ENCODE measurements around the gene PPFIA3.
"Not testable (repeated sequence)": the region's sequence is repeated elsewhere in the genome, so short reads cannot be mapped to it uniquely, and the experiment has no call there.

PPFIA3 gene

DNA sequence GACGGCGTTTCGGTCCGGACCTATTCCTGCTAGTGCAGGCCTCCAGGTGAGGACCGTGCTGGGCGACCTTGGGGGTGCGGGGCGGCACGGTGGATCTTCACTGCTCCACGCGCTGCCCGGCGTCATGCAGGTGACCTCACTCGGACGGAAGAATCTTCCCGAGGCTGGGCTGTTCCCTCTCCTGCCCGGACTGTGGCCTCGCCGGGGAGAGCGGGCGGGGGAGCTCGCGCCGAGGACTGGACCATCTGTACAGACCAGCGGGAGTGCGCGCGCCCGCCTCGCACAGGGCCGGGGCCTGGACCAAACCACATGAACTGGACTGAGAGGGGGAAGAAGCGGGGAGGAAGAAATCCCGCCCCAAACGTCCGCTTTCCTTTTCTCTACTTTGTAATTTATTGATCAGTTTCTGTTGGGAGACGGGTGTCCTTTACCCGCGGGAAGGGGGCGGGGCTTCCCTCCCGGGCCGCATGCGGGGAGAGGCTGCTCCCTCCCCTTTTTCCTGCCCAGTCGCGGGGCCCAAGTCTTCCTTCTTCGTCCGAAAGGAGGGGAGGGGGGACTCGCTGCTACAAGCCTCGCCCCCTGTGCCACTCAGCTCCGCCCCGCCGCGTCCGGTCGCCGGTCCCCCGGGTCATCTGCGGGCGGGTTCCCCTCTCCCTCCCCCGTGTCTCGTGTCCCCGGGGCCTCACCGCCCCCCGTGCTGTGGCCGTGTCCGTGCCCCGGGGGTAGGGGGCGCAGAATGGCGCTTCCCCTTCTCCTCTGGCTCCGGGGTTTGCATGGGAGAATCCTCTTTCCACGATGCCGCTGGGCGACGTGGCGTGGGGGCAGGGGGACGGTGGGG is 31.0 kb downstream of the PPFIA3 start:
- DNase-seq, result peak; percentile 53

DNA sequence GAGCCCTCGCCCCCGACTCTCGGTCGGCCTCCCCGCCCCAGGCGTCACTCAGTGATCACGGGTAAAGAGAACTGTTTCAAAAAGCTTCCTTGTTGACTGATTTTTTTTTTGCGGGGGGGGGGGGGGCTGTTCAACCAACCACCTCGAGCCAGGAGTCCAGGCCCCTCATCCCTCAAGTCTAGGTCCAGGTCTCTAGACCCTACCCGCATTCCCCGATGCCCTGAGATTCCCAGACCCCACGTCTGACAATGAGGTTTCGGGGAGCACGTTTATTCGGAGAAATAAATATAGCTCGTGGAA is 31.6 kb downstream of the PPFIA3 start:
- no peak for DNase-seq

DNA sequence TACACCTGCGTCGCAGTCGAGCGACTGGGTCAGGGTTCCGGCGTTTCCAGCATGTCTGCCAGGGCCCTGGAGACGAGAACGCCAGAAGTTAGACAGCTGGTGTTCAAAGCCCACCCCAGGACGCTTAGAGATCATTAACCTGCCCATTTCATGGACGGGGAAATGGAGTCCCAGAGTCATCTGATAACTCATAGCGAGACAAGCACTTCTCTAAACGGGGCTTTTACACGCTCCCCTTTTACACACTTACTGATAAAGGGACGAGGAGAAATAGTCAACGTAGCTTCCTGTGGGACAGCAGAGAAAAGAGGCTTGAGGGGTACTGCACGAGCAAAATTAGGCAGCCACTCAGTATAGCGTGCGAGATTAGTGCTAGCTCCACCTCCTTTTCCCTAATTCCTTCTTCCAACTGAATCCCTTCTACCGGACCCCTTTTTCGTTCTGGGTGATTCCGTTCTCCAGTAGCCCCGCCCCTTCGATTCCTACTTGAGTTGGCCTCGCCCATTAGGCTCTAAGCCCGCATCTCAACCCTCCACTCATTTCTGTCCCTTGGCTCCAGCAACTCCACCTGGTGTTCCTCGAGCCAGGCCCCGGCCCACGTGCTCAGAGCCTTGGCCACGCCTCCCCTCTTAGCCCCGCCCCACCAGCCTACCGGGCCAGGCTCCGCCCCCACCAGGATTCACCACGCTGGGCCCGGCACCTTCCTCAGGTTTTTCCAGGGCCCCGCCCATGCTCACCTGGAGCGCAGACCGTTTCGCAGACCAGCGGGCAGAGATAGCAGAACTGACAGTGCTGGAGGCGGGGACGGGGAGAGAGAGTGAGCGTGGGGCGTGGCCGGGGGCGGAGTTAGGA is 32.1 kb downstream of the PPFIA3 start:
- DNase-seq, result peak; percentile 71

DNA sequence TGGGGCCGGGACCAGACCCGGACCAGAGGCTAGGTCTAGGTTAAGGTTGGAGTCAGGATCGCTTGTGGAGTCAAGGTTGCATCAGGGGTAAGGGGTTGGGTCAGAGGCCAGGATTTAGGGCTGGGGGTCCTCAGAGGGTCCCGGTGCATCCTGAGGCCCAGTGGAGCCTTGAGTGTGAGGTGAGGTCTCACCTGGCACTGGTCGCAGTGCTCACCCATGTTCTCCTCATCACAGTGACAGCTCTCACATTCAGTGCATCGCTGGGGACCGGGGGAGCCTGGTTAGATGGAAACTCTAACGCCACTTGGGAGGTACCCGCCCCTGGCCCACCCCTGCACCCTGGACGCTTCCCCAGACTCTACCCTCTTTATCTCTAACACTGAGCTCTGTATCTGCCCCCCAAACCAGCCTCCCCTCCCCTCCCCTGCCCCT is 32.8 kb downstream of the PPFIA3 start:
- DNase-seq, result no peak

DNA sequence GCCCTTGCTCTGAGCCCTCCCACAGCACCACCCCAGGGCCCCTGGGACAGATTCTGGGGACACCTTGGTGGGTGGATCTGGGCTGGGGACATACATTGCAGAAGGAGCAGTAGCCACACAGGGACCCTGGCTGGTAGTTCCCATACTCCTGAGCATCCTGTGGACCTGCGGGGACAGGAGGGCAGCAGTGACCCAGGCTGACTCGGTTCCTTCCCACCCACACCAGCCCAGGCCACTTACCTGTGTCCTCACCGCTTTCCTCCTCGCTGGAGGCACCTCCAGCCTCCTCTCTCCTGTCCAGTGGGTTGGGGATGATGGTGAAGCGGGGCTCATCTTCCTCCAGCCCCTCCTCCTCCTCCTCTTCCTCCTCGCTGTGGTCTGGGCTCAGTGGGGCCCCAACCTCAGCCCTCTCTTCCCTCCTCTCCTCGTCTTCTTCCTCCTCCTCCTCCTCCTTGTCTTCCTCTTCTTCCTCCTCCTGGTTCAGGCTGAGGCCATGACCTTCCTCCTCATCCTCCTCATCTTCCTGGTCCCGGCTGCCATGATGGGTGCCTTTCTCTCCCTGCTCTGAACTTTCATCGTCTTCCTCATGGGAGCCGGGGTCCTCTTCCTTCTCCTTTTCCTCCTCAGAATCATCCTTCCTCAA is 33.9 kb downstream of the PPFIA3 start:
- DNase-seq, result no peak

DNA sequence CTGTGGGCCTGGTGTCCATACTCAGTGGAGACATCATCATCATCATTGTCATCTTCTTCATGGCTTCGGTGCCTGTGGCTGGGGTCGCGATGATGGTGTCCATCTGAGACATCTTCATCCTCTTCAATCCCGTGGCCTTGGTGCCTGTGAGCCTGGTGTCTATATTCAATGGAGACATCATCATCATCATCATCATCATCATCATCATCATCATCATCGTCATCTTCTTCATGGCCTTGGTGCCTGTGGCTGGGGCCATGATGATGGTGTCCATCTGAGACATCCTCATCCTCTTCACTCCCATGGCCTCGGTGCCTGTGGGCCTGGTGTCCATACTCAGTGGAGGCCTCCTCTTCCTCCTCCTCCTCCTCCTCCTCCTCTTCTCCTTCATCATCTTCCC is 34.9 kb downstream of the PPFIA3 start:
- DNase-seq, result no peak

DNA sequence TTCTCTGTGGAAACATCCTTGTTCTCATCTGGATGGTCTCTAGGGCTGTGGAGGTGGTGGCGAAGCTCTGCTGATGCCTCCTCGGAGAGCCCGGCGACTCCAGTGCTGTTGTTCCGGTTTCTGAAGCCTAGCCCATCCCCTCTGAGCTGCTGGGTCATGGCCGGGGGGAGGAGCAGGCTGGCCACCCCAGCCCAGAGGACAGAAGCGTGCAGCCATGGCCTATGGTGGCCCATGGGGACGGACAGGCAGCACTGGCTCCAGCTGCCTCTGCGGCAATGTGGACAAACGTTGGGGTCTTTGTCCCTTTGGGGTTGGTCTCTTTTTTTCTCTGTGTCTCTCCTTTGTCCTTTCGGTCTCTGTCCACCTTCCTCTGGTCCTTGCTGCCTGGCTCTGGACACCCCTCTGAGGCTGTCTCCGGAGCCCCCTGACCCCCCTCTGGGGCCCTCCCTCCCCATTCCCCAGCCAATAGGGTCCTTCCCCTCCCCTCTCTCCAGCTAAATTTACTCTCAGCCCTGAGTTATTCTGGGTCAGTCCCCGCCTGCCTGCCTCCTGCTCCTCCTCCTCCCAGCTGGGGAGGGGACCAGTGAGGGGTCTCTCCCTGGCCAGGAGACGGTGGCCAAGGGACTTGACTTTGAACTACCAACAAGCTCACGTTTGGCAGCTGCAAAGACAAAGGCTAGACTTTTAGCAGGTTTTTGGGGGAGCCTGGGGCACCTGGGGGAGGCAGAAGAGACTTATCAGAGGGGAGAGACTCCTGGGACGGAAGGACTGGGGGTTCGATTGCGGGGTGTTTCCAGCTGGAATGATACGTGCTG is 35.9 kb downstream of the PPFIA3 start, which contains the start of gene HRC:
Gene HRC, minus strand, starts transcription at position 392 of the 815 bp plus-strand sequence. Its CDS starts 159 bp downstream, at position 233.
- no peak for DNase-seq

DNA sequence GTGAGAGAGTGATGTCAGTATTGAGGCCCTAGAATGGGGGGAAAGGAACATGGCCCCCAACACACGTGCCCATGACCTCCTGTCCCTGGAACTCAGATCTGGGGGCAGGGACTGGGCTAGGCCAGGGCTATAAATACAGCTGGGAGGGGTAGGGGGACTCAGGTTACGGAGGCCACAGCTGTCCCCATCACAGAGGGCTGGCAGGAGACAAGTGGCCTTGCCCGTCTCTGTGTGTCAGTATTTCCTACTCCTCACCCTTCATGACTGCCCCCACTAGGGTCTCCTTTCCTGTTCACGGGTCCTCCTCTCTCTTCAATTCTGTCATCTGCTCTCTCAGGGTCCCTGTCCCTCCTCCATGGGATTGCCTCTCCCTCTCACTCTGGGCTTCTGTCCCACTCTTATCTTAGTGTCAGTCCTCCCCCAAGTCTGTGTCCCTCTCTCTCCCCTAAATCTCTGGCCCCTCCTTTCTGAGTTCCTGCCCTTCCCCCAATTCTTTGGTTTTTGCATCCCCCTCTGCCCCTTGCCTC is 36.5 kb downstream of the PPFIA3 start:
- no peak for DNase-seq

DNA sequence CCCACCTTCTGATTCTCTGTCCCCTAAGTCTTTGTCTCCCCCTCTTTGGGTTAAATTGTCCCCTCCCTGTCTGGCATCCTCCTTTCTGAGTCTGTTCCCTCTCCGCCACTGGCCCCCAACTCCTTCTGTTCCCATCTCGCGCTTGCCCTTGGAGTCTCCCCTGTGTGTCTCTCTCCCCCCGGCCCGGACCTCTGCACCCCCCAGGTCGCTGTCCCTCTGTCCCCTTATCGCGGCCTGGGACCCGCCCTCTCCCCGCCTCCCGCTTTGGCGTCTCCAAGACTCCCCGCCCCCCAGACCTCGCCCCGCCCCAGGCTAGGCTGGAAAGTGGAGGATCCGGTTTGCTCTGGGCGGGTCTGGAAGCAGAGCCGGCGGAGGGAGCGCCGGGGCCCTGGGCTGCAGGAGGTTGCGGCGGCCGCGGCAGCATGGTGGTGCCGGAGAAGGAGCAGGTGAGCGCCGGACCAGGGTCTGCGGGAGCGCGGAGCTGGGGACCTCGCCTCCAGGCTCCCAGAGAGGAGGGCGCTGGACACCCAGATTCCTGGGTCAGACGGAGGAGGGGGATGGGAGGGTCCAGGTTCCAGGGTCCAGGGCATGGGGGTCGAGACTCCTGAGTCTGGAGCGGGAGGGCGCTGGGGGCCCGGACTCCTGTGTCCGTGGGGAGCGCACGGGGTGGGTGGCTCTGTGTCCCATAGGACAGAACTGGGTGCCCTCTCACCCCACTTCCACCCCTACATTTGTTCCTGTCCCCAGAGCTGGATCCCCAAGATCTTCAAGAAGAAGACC is 38.3 kb downstream of the PPFIA3 start, which contains the start of gene TRPM4:
Gene TRPM4, plus strand, starts transcription at position 348 of the 780 bp plus-strand sequence. Its CDS starts 75 bp downstream, at position 423.
- DNase-seq, result peak; percentile 77

DNA sequence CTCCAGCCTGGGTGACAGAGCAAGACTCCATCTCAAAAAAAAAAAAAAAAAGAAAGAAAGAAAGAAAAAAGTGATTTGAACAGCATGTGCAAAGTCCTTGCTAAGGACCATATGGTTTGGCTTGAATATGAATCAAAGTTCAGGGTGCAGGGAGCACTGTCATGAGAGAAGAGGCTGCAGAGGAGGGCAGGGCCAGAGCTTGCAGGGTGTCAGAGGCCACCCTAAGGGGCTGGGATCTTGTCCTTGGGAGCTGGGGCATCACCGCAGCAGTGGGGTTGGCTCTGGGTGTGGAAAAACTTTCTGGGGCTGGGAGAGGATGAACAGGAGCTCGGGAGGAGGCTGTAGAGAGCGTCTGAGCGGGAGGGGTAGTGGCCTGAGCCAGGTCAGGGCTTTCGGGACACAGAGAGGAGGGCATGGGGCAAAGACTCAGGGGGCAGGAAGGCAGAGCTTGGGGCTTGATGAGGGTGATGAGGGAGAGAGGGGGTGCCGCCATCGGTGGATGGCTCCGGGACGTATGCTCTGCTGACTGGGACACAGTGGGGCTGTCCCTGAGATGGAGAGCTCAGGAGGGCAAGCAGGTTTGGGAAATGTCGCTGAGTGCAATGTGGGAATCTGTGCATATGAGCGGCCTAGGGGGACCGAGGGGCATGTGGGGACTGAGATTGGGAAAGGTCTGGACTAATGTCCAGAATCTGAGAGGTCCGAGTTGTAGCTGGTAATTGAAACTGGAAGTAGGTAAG is 41.3 kb downstream of the PPFIA3 start:
- no peak for DNase-seq

DNA sequence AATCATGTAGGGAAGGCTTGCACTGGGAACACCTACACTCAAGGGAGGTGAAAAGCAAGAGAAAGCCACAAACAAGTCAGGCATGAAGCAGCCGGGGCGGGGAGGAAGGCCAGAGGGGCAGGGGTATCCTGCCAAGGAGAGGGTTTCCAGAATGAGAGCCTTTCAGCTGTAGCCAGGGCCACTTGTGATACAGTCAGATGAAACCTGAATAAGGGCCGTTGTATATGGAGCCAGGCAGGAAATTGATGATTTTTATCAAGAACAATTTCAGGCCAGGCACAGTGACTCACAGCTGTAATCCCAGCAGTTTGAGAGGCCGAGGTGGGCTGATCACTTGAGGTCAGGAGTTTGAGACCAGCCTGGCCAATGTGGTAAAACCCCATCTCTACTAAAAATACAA is 42.6 kb downstream of the PPFIA3 start:
- DNase-seq, result no peak

DNA sequence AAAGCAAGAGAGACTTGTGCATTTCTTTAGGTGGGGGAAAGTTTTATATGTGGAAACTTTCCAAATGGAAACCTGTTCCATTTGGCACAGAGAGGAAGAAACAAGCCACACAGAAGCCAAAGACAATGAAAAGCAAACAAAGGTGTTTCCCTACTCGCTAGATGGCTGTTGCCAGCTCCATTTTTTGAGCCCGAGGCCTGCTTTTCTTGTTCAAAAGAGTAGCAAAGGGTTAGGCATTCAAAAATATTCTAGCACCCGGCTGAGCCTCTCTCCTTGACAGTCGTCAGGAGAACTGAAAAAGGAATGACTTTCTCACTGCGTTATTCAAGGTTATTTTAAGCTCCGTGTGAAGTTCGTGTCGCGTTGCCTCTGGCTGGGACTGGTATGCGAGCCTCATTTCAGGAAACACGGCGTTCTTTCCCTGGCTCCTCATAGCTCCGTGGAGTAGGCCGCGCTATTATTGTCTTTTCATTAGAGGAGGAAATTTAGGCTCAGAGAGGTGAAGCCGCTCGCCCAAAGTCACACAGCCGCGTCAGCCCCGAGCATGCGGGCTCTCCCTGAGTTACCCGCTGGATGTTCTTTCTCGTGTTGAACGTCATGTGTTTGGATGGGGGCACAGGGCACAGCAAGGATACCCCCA is 45.9 kb downstream of the PPFIA3 start:
- DNase-seq, result no peak

DNA sequence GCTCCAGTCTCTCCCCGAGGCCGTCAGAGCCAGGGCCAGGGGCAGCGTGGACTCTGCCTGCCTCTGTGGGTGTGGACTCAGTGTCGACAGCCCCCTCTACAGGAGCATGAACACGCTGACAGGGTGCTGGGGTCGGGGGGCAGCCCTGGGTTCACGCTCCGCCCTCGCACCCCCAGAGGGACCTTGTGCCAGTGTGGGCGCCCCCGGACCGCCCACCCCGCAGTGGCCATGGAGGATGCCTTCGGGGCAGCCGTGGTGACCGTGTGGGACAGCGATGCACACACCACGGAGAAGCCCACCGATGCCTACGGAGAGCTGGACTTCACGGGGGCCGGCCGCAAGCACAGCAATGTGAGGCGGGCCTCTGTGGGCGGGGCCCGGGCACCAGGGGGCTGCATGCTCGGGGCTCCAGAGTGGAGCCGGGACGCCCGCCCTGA is 46.5 kb downstream of the PPFIA3 start:
- no peak for DNase-seq

DNA sequence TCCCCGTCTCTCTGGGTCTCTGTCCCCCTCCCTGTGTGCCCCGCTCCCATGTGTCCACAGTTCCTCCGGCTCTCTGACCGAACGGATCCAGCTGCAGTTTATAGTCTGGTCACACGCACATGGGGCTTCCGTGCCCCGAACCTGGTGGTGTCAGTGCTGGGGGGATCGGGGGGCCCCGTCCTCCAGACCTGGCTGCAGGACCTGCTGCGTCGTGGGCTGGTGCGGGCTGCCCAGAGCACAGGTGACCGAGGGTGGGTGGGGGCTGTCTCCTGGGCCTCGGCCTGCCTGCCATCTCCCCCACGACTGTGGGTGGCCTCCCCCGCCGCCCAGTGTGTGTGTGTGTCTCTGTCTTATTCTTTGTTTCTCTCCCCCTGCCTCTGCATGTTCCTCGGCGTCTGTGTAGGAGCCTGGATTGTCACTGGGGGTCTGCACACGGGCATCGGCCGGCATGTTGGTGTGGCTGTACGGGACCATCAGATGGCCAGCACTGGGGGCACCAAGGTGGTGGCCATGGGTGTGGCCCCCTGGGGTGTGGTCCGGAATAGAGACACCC is 48.6 kb downstream of the PPFIA3 start:
- no peak for DNase-seq

DNA sequence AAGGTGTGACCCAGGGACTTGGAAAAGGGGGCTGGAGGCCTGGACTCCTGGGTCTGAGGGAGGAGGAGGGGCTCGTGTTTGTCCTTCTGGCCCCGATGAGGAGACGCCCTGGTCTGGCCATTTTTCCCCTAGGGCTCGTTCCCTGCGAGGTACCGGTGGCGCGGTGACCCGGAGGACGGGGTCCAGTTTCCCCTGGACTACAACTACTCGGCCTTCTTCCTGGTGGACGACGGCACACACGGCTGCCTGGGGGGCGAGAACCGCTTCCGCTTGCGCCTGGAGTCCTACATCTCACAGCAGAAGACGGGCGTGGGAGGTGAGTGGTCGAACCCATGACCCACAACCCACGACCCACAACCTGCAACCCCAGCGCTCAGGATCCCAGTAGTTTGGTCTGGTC is 49.1 kb downstream of the PPFIA3 start:
- no peak for DNase-seq

DNA sequence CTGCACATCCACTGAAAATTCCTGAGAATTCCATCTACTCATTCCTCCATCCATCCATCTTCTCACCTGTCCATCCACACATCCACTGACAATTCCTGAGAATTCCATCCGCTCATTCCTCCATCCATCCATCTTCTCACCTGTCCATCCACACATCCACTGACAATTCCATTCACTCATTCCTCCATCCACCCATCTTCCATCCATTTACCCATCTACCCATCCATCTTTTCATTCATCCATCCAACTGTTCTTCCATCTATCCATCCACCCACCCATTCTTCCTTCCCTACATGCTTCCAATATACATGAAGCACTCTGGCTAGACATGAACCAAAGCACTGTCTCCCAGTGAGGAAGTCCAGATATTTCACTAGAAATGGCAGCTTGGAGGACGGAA is 53.9 kb downstream of the PPFIA3 start:
- DNase-seq, result no peak

DNA sequence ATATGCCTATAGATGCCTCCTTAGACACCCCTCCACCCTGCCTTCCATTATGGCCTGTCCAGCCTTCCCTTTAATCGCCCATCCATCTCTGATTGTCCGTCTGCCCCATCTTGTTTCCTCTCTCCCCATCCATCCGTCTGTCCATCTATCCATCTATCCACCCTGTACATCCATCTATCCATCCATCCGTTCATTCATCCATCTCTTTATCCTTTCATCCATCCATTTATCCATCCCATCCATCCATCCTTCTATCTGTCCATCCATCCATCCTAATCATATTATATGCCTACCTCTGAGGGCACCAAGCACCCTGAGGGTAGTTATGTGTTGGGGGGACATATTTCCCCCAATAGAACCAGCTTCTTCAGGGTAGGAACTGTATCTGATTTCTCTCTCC is 61.3 kb downstream of the PPFIA3 start:
- DNase-seq, result no peak

DNA sequence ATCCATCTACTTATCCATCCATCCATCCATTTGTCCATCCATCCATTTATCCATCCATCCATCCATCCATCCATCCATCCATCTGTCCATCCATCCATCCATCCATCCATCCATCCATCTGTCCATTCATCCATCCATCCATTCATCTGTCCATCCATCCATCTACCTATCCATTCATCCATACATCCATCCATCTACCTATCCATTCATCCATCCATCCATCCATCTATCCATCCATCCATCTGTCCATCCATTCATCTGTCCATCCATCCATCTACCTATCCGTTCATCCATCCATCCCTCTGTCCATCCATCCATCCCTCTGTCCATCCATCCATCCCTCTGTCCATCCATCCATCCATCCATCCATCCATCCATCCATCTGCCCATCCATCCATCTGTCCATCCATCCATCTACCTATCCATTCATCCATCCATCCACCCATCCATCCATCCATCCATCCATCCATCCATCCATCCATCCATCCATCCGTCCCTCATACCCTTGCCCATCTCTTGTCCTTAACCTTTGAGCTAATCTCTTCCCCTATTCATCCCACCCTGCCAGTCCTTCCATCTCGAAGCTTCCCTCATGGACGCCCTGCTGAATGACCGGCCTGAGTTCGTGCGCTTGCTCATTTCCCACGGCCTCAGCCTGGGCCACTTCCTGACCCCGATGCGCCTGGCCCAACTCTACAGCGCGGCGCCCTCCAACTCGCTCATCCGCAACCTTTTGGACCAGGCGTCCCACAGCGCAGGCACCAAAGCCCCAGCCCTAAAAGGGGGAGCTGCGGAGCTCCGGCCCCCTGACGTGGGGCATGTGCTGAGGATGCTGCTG is 62.9 kb downstream of the PPFIA3 start:
- DNase-seq, result not testable (repeated sequence)

DNA sequence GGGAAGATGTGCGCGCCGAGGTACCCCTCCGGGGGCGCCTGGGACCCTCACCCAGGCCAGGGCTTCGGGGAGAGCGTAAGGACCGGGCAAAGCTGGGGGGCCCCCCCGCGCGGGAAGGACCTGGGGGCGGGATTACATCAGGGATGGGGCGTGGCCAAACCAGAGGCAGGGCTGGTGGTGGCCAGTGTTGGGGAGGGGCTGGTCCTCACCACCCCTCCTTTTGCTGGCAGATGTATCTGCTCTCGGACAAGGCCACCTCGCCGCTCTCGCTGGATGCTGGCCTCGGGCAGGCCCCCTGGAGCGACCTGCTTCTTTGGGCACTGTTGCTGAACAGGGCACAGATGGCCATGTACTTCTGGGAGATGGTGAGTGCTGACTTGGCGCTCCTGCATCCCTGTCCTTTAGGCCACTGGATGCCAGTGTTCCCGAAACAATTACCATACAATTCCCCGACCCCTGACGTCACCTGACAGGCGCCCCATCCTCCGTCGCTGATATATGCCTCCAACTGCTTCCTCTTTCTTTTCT is 63.6 kb downstream of the PPFIA3 start:
- no peak for DNase-seq

Measured in activated CD4-positive, alpha-beta T cell treated with anti-CD3 and anti-CD28 coated beads for 48 hours (primary cell).